ENCODE results near the gene TPX2. TPM values are rescaled to one million over a fixed set of nuclear protein-coding genes. Genes with fewer than 3 reads are reported as not detected.

The TPX2 gene
- polyA plus RNA-seq, 2 of the 4 experiments (the other 2 are of a cell fraction) = 92.9 TPM

- Histone ChIP-seq H3K4me1 (peaks cover 57% of the 10 kb centered on the region), H3K9me3 (no peaks in the 10 kb centered on the region), H3K4me3 (no peak within 1 kb of the TSS), H3K4me2 (peak within 1 kb of the TSS; percentile 71), H3K27ac (peak within 1 kb of the TSS; percentile 85 to 86)
- CTCF ChIA-PET = interaction anchor here (0.9 to 14.7 kb wide), 13 partner anchors 8 to 229 kb away, joined by 3 to 145 read pairs (median 3); partner anchors contain the start of gene PDRG1
- ATAC-seq (peak in 1 of 2 experiments; percentile 15; a peak in 3 of 6 replicates), DNase-seq (ENCODE audit: low read depth in 1 of 2, low spot score in 1 of 2) (no peak), FAIRE-seq (no peak)
- TF ChIP-seq MAZ (IDR thresholded peaks at IDR 0.05; ENCODE audit: borderline replicate concordance, low read depth, low read length) = no peak
- TF ChIP-seq CBX2 (IDR thresholded peaks at IDR 0.05; ENCODE audit: borderline replicate concordance, low read depth) = no peak
- TF ChIP-seq NR3C1 (IDR thresholded peaks at IDR 0.05) = no peak
- no peak for TF ChIP-seq HOXA7 (CRISPR knock-in tag; IDR thresholded peaks at IDR 0.05)
- no peak for TF ChIP-seq HOXB13 (CRISPR knock-in tag; IDR thresholded peaks at IDR 0.05; ENCODE audit: low read depth)
- no peak for TF ChIP-seq TFCP2L1 (CRISPR knock-in tag; IDR thresholded peaks at IDR 0.05)
- TF ChIP-seq EP300 (IDR thresholded peaks at IDR 0.05) = no peak
- WGBS (ENCODE audit: missing lambda C conversion rate) = 82% methylated on average over 21 of the region's 21 CpGs
- POLR2A ChIA-PET = interaction anchor here (0.9 kb wide), 1 partner anchor 106 kb away, joined by 3 read pairs; the partner anchor contains the start of gene TPX2
These were observed 106.3 kb downstream of the TPX2 start, which contains the start of gene FOXS1 for GRCh38 chr20:31845300-31845863. FOXS1 (minus strand) TSS chr20:31845604; CDS start chr20:31845542, 62 bp downstream.

GRCh38 chr20:31846793-31847138 is 107.7 kb downstream of the TPX2 start:
- no peak for TF ChIP-seq GATA3 (IDR thresholded peaks at IDR 0.05; ENCODE audit: borderline replicate concordance)
- no peak for TF ChIP-seq PBX3 (IDR thresholded peaks at IDR 0.05)
- no peak for TF ChIP-seq CEBPB (IDR thresholded peaks at IDR 0.05)
- no peak for TF ChIP-seq JUN (IDR thresholded peaks at IDR 0.05)
- no peak for TF ChIP-seq MAFK (IDR thresholded peaks at IDR 0.05; ENCODE audit: partially characterized antibody)
- TF ChIP-seq FOSB (CRISPR knock-in tag; IDR thresholded peaks at IDR 0.05) = no peak
- TF ChIP-seq HEYL (CRISPR knock-in tag; IDR thresholded peaks at IDR 0.05) = no peak
- TF ChIP-seq RNF2 (IDR thresholded peaks at IDR 0.05; ENCODE audit: borderline replicate concordance, low read depth) = no peak
- POLR2A ChIA-PET = interaction anchor here (1.1 kb wide), 1 partner anchor 9 kb away, joined by 5 read pairs; no protein-coding TSS in a partner anchor
- DNase-seq (ENCODE audit: low read depth in 1 of 2, low spot score in 1 of 2) = no peak

GRCh38 chr20:31848088-31848999 is 109.3 kb downstream of the TPX2 start:
- ChIA-PET POLR2A (no interaction called here), CTCF (interaction anchor here (0.9 to 6.2 kb wide), 11 partner anchors 11 to 243 kb away, joined by 3 to 125 read pairs (median 21); partner anchors contain the start of genes MYLK2 and PDRG1)
- H3K27ac ChIP-seq = no peak overlapping the region
- FAIRE-seq = no peak
- no peak for ATAC-seq
- H3K4me3 ChIP-seq = no peak overlapping the region
- no peaks in the 10 kb centered on the region for H3K9me3 ChIP-seq
- peaks cover 28% of the 10 kb centered on the region for H3K4me1 ChIP-seq
- 63% methylated on average over 21 of the region's 32 CpGs for WGBS (ENCODE audit: missing lambda C conversion rate)
- DNase-seq (ENCODE audit: low read depth in 1 of 2, low spot score in 1 of 2) = no peak
- no peak overlapping the region for H3K4me2 ChIP-seq
- TF ChIP-seq ELK1 (IDR thresholded peaks at IDR 0.05; ENCODE audit: low read depth, low read length) (no peak), NFE2L2 (conservative IDR thresholded peaks at IDR 0.05; ENCODE audit: low read length) (no peak), MAZ (IDR thresholded peaks at IDR 0.05; ENCODE audit: borderline replicate concordance, low read depth, low read length) (no peak), E2F6 (IDR thresholded peaks at IDR 0.05; ENCODE audit: borderline replicate concordance, low read depth) (no peak), FOXS1 (CRISPR knock-in tag; IDR thresholded peaks at IDR 0.05) (no peak), ZSCAN20 (CRISPR knock-in tag; IDR thresholded peaks at IDR 0.05) (no peak), ESRRA (IDR thresholded peaks at IDR 0.05; ENCODE audit: borderline replicate concordance, low read length) (no peak), ATOH8 (CRISPR knock-in tag; IDR thresholded peaks at IDR 0.05; ENCODE audit: low read depth) (no peak), NPAS2 (CRISPR knock-in tag; IDR thresholded peaks at IDR 0.05; ENCODE audit: borderline replicate concordance) (no peak), REST (IDR thresholded peaks at IDR 0.05) (no peak)

More at GRCh38 chr20:31846793-31847138, 107.7 kb downstream of the TPX2 start:
- CTCF ChIA-PET = interaction anchor here (0.6 to 14.7 kb wide), 46 partner anchors 6 to 597 kb away, joined by 3 to 145 read pairs (median 4); partner anchors contain the start of genes DUSP15, MYLK2, PDRG1 and TTLL9
- Histone ChIP-seq H3K4me1 (peaks cover 44% of the 10 kb centered on the region), H3K27ac (no peak overlapping the region), H3K4me3 (no peak overlapping the region), H3K4me2 (no peak overlapping the region), H3K9me3 (no peaks in the 10 kb centered on the region)
- no peak for FAIRE-seq
- WGBS (ENCODE audit: missing lambda C conversion rate) = 33% methylated on average over 3 of the region's 3 CpGs
- ATAC-seq = no peak
